GM19452 (cell line): ENCODE results near the gene DNAJB5.

Source experiments
- ATAC-seq: cut with Tn5 transposase; IDR thresholded peaks from one replicate; pipeline ENCODE4 v1.9.1; 2021; ENCODE audit not compliant: unreplicated experiment

The DNAJB5 gene

GRCh38 chr9:34983209-34983608 is 6.3 kb upstream of the DNAJB5 start:
- peak; percentile 66 for ATAC-seq

GRCh38 chr9:34984049-34984448 is 5.5 kb upstream of the DNAJB5 start:
- no peak for ATAC-seq

GRCh38 chr9:34985311-34985899 is 4.1 kb upstream of the DNAJB5 start:
- ATAC-seq = no peak

- ATAC-seq = no peak
These were observed 3.0 kb upstream of the DNAJB5 start for GRCh38 chr9:34986540-34987047.

- ATAC-seq = no peak
These were observed 2.2 kb upstream of the DNAJB5 start for GRCh38 chr9:34987160-34987901.

- no peak for ATAC-seq
These were observed 1.1 kb upstream of the DNAJB5 start for GRCh38 chr9:34988218-34989002.

GRCh38 chr9:34989946-34990635 is 546 bp downstream of the DNAJB5 start:
- ATAC-seq = no peak

GRCh38 chr9:34990908-34991606 is 1.5 kb downstream of the DNAJB5 start:
- no peak for ATAC-seq

GRCh38 chr9:34991607-34992375 is 2.2 kb downstream of the DNAJB5 start:
- ATAC-seq = no peak

- ATAC-seq = no peak
These were observed 2.9 kb downstream of the DNAJB5 start for GRCh38 chr9:34992376-34992951.

GRCh38 chr9:34993502-34994259 is 4.1 kb downstream of the DNAJB5 start:
- no peak for ATAC-seq

GRCh38 chr9:34994260-34994899 is 4.8 kb downstream of the DNAJB5 start:
- ATAC-seq = no peak

GRCh38 chr9:34994900-34995669 is 5.5 kb downstream of the DNAJB5 start:
- no peak for ATAC-seq

- ATAC-seq = no peak
These were observed 6.1 kb downstream of the DNAJB5 start for GRCh38 chr9:34995670-34996060.

GRCh38 chr9:34996181-34996904 is 6.8 kb downstream of the DNAJB5 start:
- ATAC-seq = no peak

- ATAC-seq = no peak
These were observed 7.3 kb downstream of the DNAJB5 start for GRCh38 chr9:34996905-34997279.

GRCh38 chr9:34997379-34997781 is 7.8 kb downstream of the DNAJB5 start:
- ATAC-seq = no peak
